ENCODE results near the gene WDR75. TPM values are rescaled to one million over a fixed set of nuclear protein-coding genes. Genes with fewer than 3 reads are reported as not detected.

Gene WDR75
- polyA plus RNA-seq, 1 donor (not counting 4 experiments of a cell fraction or from before 2014, with no cell fraction given) = 60.4 TPM

- H3K9ac ChIP-seq (ENCODE audit: control insufficient read depth, extremely low read depth, insufficient read depth, low read length) = no peak overlapping the region
- dilution Hi-C loops (cut with MboI; ENCODE audit: extremely low pct_ligation_motif_present, low sequenced_read_pairs) = no loop called here
- no peaks in the 10 kb centered on the region for H3K27me3 ChIP-seq (ENCODE audit: control insufficient read depth, extremely low read depth, insufficient read depth, low read length)
- no peaks in the 10 kb centered on the region for H3K9me1 ChIP-seq (ENCODE audit: control insufficient read depth, extremely low read depth, insufficient read depth, low read length)
- no peaks in the 10 kb centered on the region for H3K36me3 ChIP-seq (ENCODE audit: control insufficient read depth in 2 of 2, extremely low read depth in 1 of 2, insufficient read depth in 2 of 2, low read length in 2 of 2)
- H3K79me2 ChIP-seq (ENCODE audit: control insufficient read depth, insufficient read depth, low read length) = no peaks in the 10 kb centered on the region
- H2AFZ ChIP-seq (ENCODE audit: control insufficient read depth, low read length) = no peak overlapping the region
- TF ChIP-seq EZH2 (IDR thresholded peaks at IDR 0.05; ENCODE audit: low read length) (no peak), CTCF (optimal IDR thresholded peaks at IDR 0.05 in 1 of 3, IDR thresholded peaks at IDR 0.05 in 1 of 3, conservative IDR thresholded peaks at IDR 0.05 in 1 of 3; ENCODE audit: extremely low read depth in 1 of 3, insufficient read depth in 2 of 3, low read length in 3 of 3) (no peak)
- no peak overlapping the region for H3K4me3 ChIP-seq (ENCODE audit: control insufficient read depth in 2 of 3, extremely low read depth in 1 of 3, insufficient read depth in 2 of 3, low read depth in 1 of 3, low read length in 3 of 3)
- H4K20me1 ChIP-seq (ENCODE audit: control insufficient read depth, extremely low read depth, insufficient read depth, low read length) = no peaks in the 10 kb centered on the region
- H3K9me3 ChIP-seq (ENCODE audit: control insufficient read depth, low read depth, low read length) = no peaks in the 10 kb centered on the region
- no peak overlapping the region for H3K4me2 ChIP-seq (ENCODE audit: control insufficient read depth, extremely low read depth, insufficient read depth, low read depth, low read length)
- no peak for FAIRE-seq
- DNase-seq (ENCODE audit: low read depth, low spot score) = no peak
- no peaks in the 10 kb centered on the region for H3K4me1 ChIP-seq (ENCODE audit: control insufficient read depth, extremely low read depth, insufficient read depth, low read length)
- H3K27ac ChIP-seq (ENCODE audit: control insufficient read depth, insufficient read depth, low read length) = no peak overlapping the region
Observed at GRCh38 chr2:189519631-189520387, 78.5 kb downstream of the WDR75 start.

- H3K4me2 ChIP-seq (ENCODE audit: control insufficient read depth, extremely low read depth, insufficient read depth, low read depth, low read length) = no peak overlapping the region
- no peaks in the 10 kb centered on the region for H3K4me1 ChIP-seq (ENCODE audit: control insufficient read depth, extremely low read depth, insufficient read depth, low read length)
- no peaks in the 10 kb centered on the region for H3K36me3 ChIP-seq (ENCODE audit: control insufficient read depth in 2 of 2, extremely low read depth in 1 of 2, insufficient read depth in 2 of 2, low read length in 2 of 2)
- no peak for FAIRE-seq
- H3K9me3 ChIP-seq (ENCODE audit: control insufficient read depth, low read depth, low read length) = no peaks in the 10 kb centered on the region
- no peaks in the 10 kb centered on the region for H4K20me1 ChIP-seq (ENCODE audit: control insufficient read depth, extremely low read depth, insufficient read depth, low read length)
- TF ChIP-seq CTCF (optimal IDR thresholded peaks at IDR 0.05 in 1 of 3, IDR thresholded peaks at IDR 0.05 in 1 of 3, conservative IDR thresholded peaks at IDR 0.05 in 1 of 3; ENCODE audit: extremely low read depth in 1 of 3, insufficient read depth in 2 of 3, low read length in 3 of 3) (no peak), EZH2 (IDR thresholded peaks at IDR 0.05; ENCODE audit: low read length) (no peak)
- H3K27ac ChIP-seq (ENCODE audit: control insufficient read depth, insufficient read depth, low read length) = no peak overlapping the region
- no peaks in the 10 kb centered on the region for H3K9me1 ChIP-seq (ENCODE audit: control insufficient read depth, extremely low read depth, insufficient read depth, low read length)
- H3K9ac ChIP-seq (ENCODE audit: control insufficient read depth, extremely low read depth, insufficient read depth, low read length) = no peak overlapping the region
- H3K79me2 ChIP-seq (ENCODE audit: control insufficient read depth, insufficient read depth, low read length) = no peaks in the 10 kb centered on the region
- DNase-seq (ENCODE audit: low read depth, low spot score) = no peak
- dilution Hi-C loops (cut with MboI; ENCODE audit: extremely low pct_ligation_motif_present, low sequenced_read_pairs) = no loop called here
- no peak overlapping the region for H3K4me3 ChIP-seq (ENCODE audit: control insufficient read depth in 2 of 3, extremely low read depth in 1 of 3, insufficient read depth in 2 of 3, low read depth in 1 of 3, low read length in 3 of 3)
- no peaks in the 10 kb centered on the region for H3K27me3 ChIP-seq (ENCODE audit: control insufficient read depth, extremely low read depth, insufficient read depth, low read length)
- H2AFZ ChIP-seq (ENCODE audit: control insufficient read depth, low read length) = no peak overlapping the region
Observed at GRCh38 chr2:189521699-189522434, 80.6 kb downstream of the WDR75 start.
